IPS-18c (cell line): ENCODE data around the gene PANK2.

ENCODE experiments used
- H3K4me3 ChIP-seq: 2 replicates; pipeline ENCODE4 v1.7.0; 2013; ENCODE audit warnings: low read depth, mild to moderate bottlenecking, low read length, moderate library complexity; ENCODE audit not compliant: insufficient read depth
- H3K9me3 ChIP-seq: one replicate; pipeline ENCODE4 v1.6.1; 2013; ENCODE audit warnings: mild to moderate bottlenecking, low read length, moderate library complexity; ENCODE audit not compliant: control insufficient read depth, insufficient read depth

PANK2 gene

DNA sequence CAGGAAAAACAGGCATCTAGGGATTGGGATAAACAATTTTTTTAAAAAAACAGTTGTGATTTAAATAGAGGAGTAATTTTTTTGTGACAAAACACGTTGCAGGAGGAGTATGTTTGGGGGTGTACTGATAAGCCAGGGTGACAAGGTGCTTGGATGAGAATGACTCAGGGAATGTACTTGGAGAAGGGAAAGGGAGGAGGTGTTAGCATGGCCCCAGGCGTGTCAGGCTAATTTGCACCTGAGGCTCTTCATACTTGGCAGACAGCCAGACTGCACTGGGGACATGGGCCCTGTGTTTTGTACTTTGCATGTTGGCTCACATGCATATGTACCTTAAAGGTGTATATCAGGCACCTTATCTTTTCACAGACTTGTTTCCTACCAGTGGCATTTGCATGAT, 22.8 kb downstream of the PANK2 start:
- Histone ChIP-seq H3K4me3 (no peak overlapping the region), H3K9me3 (no peaks in the 10 kb centered on the region)

DNA sequence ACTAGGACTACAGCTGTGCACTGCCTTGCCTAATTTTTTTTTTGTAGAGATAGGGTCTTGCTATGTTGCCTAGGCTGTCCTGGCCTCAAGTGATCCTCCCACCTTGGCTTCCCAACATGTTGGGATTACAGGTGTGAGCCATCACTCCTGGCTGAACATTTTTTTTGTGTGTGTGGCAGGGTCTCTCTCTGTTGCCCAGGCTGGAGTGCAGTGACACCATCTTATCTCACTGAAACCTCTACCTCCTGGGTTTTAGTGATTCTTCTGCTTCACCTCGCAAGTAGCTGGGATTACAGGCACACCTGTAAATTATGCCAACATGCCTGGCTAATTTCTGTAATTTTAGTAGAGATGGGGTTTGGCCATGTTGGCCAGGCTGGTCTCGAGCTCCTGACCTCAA, 25.3 kb downstream of the PANK2 start:
- Histone ChIP-seq H3K4me3 (no peak overlapping the region), H3K9me3 (no peaks in the 10 kb centered on the region)

DNA sequence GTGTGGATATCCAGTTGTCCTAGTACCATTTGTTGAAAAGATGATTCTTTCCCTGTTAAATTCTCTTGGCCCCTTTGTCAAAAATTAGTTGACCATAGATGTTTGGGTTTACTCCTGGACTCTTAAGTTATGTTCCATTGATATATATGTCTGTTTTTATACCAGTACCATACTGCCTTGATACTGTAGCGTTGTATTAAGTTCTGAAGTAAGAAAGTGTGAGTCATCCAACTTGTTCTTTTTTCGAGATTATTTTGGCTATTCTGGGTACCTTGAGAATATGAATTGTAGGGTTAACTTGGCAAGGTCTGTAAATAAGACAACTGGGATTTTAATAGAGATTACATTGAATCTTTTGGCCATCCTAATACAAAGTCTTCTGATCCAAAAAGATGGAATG, 26.5 kb downstream of the PANK2 start:
- Histone ChIP-seq H3K9me3 (no peaks in the 10 kb centered on the region), H3K4me3 (no peak overlapping the region)

DNA sequence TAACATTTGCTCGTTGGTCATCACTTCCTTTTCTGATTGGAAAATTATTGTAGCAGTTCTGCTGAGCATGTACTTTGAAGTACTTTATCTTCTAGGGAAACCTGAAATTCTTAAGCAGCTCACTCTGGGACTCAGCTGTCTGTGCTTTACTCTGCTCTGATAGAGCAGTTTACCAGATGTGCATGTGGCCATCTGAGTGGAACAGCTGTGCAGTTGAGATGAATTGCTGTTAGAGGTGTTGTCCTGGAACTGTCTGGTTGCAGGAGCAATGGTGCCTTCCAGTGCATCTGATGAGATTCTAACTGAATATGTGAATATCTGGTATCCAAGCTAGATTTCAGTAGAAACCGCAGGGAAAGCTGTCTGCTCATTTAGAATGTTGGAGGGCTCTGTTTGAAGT, 27.2 kb downstream of the PANK2 start:
- H3K4me3 ChIP-seq: no peak overlapping the region
- no peaks in the 10 kb centered on the region for H3K9me3 ChIP-seq

DNA sequence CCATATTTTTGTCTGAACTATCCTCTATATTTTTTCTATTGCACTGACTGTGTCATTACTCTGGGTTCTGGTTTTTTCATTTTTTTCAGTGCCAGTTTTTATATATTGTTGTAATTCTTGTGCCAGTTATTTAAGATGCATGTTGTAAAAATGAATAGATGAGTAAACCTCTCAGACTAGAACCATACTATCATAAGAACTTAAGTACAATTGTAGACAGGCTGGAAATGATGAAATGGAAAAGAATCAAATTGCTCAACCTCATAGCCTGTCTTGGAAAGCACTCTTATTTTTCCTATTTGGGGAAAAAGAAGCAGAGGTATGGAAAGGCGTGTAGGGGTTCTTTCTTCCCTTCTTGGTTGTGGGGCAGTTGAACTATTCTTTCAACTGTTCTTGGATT, 30.2 kb downstream of the PANK2 start:
- Histone ChIP-seq H3K9me3 (no peaks in the 10 kb centered on the region), H3K4me3 (no peak overlapping the region)

DNA sequence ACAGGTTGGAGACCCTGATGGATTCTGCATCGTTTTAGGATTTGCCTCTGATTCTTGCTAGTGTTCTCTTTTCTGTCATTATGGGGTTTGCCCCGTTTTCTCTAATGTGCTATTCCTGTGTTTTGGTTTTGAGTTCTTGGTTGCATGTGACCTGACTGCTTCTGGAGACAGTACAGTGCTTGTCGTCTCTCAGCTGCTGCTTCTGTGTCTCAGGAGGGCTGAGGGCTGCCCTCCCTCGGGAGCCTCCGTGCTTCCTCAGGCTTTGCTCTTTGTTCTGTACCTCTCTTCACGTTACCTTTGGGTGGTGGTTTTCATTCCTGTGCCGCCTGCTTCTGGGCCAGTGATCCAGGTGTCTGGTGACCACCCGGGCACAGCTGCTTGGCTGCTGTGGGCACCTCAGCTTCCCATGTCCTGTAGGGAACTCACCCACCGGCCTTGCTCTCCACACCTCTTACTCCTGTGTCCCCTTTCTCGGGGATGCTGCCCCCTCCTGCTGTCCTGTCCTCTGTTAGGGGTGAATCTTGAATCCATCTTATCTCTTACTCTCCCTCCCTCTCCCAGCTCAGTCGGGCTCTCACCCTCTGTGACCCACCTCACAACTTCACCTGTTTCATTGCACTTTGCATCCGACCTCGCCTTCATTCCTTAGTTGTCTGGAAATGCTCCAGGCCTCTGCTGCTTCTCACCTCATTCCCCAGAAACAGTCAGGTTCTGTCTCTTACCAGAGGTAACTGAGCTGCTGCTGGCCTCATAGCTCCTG, 33.2 kb downstream of the PANK2 start:
- Histone ChIP-seq H3K4me3 (no peak overlapping the region), H3K9me3 (no peaks in the 10 kb centered on the region)

DNA sequence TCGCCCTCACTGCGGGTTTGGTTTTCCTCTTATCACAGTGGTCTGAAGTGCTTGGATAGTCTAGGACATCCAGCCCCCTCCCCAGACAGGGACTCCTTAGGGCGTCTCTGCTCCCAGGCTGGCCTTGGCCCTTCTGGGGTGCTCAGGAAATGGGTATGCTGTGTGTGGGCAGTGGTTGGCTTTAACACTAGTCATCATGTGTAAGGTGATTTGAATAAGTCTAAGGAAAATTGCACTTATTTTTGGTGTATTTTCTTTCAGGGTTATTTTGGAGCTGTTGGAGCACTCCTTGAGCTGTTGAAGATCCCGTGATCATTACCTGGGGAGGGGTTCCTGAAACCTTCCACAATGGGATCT, 33.8 kb downstream of the PANK2 start:
- no peaks in the 10 kb centered on the region for H3K9me3 ChIP-seq

DNA sequence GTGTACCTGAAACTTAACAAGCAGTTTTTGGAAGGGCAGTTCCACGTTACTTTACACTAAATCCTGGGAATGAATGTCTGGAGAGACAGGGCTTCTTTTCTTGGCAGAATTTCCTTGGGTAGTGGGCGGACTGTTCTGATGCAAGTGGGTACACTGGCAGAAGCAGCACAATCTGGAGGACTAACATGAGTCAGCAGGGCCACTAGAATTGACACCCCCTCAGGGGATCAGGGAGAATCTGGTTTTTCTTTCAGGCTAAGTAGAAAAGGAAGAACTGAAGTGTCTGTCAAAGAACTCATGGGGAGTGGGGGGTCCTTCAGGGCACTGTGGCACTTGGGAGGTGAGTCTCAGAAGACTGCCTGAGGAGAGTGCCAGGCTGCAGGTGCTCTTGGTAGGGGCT, 34.6 kb downstream of the PANK2 start:
- no peaks in the 10 kb centered on the region for H3K9me3 ChIP-seq
- no peak overlapping the region for H3K4me3 ChIP-seq

More for the DNA sequence above, 33.8 kb downstream of the PANK2 start:
- no peak overlapping the region for H3K4me3 ChIP-seq

DNA sequence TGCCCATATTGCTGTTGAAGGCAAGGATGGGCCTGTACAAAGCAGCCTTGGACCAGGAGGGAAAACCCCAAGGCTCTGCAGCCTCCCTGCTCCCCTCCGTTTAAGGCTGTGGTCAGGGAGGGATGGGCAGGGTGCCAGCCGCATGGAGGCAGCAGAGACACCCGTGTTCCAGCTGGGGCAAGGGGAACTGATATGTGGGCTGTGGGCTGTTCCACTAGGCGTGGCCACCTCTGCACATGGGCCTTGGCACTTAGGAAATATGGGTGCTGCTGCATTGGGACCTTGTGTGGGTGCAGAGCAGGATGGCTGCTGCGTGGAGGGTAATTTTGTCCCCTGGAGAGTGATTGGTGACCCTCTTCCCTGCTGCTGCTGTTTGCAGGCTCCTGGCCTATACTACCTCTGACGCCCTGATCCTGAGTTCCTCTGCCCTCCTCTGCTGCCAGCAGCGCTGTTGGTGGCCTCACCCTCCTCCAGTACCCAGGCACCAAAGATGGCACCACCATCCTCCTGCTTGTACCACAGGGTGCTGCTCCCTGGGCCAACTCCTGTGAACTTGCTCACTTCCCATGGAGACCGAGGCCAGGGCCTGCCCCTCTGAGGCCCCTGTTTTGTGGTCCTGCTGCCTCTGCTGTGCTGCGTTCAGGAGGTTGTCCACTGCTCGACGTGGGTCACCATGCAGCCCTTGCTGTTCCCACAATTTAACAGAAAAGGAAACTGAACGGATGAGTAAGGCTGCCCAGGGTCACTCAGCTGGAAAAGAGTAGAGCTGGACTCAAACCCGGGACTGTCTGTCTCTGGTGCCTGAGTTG, 35.3 kb downstream of the PANK2 start:
- Histone ChIP-seq H3K4me3 (no peak overlapping the region), H3K9me3 (no peaks in the 10 kb centered on the region)

DNA sequence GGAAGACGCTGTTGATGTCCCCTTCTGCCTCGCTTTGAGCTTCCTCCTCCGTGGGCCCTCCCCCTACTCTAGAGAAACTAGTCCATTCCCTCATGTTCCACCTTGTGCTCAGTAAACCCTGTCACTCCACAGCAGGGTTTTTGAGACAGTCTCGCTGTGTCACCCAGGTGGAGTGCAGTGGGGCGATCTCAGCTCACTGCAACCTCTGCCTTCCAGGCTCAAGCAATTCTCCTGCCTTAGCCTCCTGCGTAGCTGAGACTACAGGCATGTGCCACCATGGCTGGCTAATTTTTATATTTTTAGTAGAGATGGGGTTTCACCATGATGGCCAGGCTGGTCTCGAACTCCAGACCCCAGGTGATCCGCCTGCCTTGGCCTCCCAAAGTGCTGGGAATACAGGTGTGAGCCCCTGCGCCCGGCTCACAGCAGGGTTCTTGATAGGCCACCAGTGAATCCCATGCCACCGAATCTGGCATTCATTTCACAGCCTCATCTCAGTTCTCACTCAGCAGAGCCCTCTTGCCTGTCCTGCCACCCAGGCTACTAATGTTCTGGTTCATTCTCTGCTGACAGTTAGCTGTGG, 36.0 kb downstream of the PANK2 start:
- Histone ChIP-seq H3K9me3 (no peaks in the 10 kb centered on the region), H3K4me3 (no peak overlapping the region)

DNA sequence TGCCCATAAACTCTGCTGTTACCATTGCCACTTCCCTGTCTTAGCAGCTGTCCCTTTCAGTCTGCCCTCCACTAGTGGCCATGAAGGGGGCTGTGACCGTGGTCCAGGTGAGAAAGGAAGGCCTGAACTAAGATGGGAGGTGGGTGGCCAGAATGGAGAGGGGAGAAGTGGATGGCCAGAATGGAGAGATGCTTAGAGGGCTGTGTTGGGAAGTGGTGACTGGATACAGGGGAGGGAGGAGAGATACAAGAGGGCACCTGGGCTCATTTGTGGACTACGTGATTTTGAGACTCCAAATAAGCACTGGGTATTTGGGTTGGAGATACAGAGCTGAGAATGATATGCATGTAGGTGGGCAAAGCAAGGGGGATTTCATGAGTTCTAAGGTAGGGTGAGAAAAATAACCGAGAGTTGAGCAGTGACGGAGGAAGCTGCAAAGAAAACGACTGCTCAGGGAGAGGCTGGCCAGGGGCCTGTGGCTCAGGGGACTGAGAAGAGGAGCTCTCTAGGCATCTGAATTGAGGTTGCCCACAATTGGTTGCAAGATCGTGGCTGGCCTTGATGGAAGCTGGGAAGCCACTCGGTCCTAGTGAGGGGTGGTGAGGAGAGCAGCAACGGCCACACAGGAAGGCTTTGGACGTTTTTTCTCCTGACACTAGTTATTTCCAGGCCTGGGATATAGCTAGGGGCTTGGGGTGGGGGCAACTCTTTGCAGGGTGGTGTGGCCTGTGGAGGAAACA, 36.9 kb downstream of the PANK2 start:
- Histone ChIP-seq H3K4me3 (no peak overlapping the region), H3K9me3 (no peaks in the 10 kb centered on the region)

DNA sequence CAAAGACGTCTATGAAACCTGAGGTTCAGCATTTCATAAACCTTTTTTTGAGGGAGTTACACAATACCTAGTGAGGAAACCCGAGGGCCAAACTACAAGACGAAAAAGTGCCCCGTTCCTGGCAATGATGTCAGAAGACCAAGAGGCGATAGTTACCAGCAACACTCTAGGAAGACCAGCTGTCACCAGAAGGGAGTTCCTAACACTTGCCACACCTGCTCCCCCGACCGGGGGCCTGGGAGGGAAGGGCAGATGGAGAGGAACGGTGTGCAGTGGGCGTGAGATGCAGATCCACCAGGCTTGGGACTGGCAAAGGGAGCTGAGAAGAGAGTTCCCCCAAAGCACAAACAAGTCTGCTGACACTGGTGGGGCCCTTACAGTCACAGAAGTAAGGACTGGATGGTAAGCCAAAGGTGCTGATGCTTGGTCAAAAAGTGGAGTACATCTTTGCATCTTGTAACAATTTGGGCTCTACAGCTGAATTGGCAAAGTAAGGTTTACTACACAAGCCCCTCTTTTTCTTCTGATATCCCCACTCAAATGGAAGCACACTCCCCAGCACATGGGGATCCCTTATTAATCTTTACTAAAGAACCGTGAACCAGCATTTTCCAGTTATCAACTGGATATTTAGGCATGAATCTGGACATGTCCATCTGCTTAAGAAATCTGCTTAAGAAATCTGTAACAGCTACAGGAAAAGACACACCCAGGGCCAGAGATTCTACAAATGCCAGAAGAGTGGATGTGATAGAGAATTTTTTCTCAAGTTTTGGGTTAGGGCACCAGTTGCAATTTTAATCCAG, 38.5 kb downstream of the PANK2 start:
- Histone ChIP-seq H3K9me3 (no peaks in the 10 kb centered on the region), H3K4me3 (no peak overlapping the region)

DNA sequence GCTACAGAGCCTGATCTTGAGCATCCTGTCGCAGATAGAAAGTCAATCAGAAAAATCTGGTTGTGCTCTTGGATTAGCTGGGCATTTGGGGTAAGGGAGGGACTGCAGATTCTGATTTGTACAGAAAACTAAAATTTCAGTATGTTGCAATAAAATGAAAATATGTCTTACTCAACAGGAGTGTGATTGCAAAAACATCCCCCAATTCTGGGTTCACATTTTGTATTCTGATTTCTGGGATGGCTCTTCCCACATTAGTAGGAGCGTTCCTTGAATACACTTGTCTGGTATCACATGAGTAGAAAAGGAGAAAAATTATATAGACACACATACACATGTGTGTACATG, 40.5 kb downstream of the PANK2 start:
- H3K9me3 ChIP-seq: no peaks in the 10 kb centered on the region
- no peak overlapping the region for H3K4me3 ChIP-seq

DNA sequence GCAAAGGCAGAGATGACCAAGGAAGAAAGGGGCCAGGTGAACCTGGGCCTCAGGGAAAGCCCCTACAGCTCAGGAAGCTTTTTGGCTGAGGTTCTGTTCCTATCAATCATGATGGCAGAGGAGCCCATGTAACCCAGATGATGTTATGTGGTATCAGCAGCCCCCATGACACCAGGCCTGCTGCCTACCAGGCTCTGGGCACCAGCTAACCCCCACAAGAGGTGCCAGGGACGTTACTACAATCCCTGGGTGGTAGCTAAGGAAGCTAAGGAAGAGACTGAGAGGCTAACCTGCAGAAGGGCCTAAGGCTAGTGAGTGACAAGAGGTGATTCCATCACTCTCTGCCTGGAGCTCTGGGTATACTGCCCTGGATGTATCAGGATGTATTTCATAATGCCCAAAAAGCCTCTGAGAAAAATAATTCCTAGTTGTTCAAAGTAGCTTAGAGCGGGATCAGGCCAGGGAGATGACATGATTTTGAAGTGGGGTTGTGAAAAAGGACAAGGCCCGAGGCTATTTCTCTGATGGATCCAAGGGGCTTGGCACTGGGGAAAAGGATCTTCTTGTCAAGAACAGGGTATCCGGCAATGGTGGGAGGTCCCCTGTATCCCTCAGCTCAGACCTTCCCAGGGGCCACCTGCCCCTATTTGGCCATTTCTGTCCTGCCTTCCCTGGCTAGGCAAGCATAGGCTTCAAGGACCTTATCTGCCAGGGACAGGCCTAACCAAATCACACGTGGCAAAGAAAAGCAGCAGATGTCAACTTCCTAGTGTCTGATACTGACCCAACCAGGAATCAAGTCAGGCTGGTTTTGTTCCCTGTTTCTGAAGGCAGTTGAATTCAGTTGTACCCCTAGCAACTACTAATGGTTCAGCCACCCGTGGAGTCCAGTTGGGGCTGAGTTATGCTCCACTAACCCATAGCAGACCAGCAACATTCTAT, 41.3 kb downstream of the PANK2 start:
- no peak overlapping the region for H3K4me3 ChIP-seq
- H3K9me3 ChIP-seq: no peaks in the 10 kb centered on the region

DNA sequence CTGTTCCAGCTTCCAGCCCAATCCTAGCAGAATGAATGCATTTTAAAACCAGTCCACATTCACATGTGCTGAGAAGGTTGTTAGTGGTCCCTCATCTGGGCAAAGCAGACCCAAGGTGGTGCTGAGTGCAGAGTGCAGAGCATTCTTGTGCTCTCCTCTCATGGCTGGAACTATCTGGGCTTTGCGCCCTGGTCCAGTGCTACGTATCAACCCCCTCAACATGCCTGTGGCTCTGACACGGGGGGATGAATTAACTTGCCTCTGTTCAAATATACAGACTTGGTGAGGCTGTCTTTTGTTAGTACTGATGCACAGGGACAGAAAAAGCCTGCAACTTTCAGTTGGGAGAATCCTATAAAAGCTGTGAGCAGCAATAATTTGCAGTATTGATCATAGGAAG, 42.5 kb downstream of the PANK2 start:
- Histone ChIP-seq H3K4me3 (no peak overlapping the region), H3K9me3 (no peaks in the 10 kb centered on the region)

DNA sequence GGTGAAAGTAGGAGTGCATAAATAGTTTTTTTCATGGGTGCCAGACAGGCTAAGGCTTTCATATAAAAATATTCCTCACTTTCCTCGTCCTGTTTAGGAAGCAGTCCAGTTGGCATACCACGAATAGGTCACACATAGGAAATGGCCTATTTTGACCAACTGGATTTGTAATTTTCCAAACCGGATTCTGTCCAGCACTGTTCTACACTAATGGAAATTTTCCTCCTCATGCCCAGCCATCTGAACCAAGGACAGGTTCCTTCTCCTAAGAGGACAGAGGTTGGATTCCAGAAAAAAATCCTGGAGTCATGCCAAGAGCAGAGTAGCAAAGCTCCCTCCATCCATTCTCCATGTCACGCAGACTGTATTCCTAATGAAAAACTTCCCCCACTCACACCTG, 43.1 kb downstream of the PANK2 start:
- H3K4me3 ChIP-seq: no peak overlapping the region

More for the DNA sequence above, 43.1 kb downstream of the PANK2 start:
- no peaks in the 10 kb centered on the region for H3K9me3 ChIP-seq
